Stomach (tissue), 4 donors: ENCODE data around the gene MAP3K7CL.

Experiments used
- CTCF ChIP-seq, 7 experiments: fragments of 450-650 bp in 4 of 7; fragments of 200-600 bp in 3 of 7; sonication (generic) in 3 of 7; IDR thresholded peaks; one replicate each; pipeline ENCODE4 v1.5.1; 2016 to 2019; ENCODE audit warnings: antibody characterized with exemption in 7 of 7, control low read depth in 2 of 7, mild to moderate bottlenecking in 1 of 7
- POLR2A ChIP-seq, 4 donors: fragments of 450-650 bp; IDR thresholded peaks; one replicate each; pipeline ENCODE4 v1.6.1; 2016; ENCODE audit warnings: antibody characterized with exemption in 4 of 4, control low read depth in 2 of 4, mild to moderate bottlenecking in 1 of 4, moderate library complexity in 1 of 4

DNA sequence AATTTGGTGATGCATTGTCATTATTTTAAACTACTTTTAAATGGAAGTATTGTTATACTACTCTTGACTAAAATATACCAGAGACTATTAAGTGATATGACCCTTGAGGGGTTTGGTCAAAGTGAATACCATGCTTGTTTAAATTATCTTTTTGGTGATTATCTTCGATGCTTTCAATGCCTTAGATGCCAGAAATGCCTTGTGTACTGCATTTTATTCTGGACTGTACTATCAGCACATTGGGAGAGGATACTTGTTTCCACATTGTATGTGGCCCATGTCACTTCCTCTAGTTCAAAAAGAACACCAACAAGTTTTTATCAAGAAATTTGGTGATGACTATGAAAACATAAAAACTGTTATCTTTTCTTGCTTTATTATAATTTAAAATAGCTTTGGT, 16.3 kb downstream of the MAP3K7CL start:
- TF ChIP-seq CTCF (IDR thresholded peaks at IDR 0.05) (no peak), POLR2A (IDR thresholded peaks at IDR 0.05) (no peak)
